ENCODE data around the gene KRTAP9-6.
"Not testable (repeated sequence)": the region's sequence is repeated elsewhere in the genome, so short reads cannot be mapped to it uniquely, and the experiment has no call there.

The KRTAP9-6 gene

GRCh38 chr17:41271858-41272257 is 6.7 kb downstream of the KRTAP9-6 start:
- no peak for DNase-seq (ENCODE audit: low read depth)

- not testable (repeated sequence) for DNase-seq (ENCODE audit: low read depth)
These were observed 10.5 kb downstream of the KRTAP9-6 start, which contains the start of gene KRTAP9-7 for GRCh38 chr17:41275648-41276190. Gene KRTAP9-7, plus strand, starts transcription at chr17:41275698. Its CDS starts 0 bp downstream, at chr17:41275698.

GRCh38 chr17:41278176-41278955 is 13.2 kb downstream of the KRTAP9-6 start:
- DNase-seq (ENCODE audit: low read depth): no peak

GRCh38 chr17:41284043-41284442 is 18.9 kb downstream of the KRTAP9-6 start:
- DNase-seq (ENCODE audit: low read depth): no peak

DNA sequence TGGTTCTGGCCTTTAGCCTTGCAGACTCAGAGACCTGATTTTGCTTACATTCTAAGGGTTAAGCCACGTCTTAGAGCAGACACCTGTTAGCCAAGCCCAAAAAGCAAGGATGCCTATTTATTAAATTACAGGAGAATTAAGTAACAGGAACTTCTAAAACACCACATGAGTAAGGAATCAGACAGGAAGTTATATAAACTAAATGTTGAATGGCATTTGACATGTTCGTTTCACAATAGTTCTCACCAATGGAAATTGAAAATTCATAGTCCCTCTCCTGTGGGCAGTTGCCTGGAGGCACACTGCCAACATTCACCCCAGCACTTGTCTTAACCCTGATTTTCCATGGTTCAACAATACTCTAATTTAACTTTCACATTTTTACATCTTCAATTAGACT is 19.4 kb downstream of the KRTAP9-6 start:
- DNase-seq (ENCODE audit: low read depth): no peak

DNA sequence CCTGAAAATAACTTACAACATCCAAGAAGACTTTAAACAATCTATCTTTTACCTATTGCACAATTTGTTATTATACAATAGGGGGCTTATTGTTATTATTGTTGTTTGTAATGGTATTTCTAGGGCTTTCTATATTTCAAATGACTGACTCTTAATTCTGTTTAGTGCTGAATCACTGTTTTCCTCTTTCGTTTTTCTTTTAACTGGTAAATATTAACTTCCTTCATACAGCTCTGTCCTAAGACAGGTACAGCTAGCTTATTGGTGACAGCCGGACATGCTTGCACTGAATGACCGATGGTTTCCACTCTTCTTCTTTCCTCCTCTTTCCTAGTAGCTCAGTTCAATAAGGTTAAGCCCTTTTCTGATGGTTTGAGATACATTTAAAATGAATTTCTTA is 21.9 kb downstream of the KRTAP9-6 start:
- DNase-seq (ENCODE audit: low read depth): no peak

DNA sequence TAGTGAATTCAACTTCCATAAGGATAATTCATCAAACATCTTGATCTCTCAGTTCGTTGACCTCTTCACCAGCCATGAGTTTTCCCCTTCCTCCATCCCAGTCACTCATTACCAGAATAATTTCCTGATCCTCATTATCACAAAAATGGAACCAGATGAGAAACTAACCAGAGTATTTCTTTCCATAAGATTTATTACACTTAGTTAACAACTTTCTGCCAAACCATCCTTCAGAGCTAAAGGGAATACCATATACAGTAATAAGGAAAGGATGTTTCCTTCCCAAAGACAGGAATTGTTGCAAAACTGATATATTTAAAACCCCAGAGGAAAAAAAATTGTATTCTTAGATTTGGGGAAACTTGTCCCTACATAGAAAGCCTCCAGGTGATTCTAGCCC is 28.8 kb downstream of the KRTAP9-6 start:
- DNase-seq (ENCODE audit: low read depth): no peak

DNA sequence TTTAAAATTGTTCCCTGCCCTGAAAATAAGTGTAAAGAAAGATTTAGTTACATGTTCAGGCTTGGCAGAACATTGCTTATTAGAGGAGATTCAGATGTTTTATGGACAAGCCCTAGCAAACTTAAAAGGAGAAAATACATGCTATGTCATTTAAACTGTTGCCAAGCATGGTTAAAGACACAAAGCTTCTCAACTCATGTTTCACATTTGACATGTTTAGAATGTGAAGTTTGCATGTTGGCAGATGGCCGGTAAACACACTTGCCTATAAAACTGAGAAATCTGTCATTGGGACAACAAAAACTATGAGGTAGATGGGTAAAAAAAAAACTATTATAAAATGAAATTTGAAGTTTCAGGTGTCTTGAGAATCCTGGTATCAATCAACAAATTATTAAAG is 31.7 kb downstream of the KRTAP9-6 start:
- no peak for DNase-seq (ENCODE audit: low read depth)

DNA sequence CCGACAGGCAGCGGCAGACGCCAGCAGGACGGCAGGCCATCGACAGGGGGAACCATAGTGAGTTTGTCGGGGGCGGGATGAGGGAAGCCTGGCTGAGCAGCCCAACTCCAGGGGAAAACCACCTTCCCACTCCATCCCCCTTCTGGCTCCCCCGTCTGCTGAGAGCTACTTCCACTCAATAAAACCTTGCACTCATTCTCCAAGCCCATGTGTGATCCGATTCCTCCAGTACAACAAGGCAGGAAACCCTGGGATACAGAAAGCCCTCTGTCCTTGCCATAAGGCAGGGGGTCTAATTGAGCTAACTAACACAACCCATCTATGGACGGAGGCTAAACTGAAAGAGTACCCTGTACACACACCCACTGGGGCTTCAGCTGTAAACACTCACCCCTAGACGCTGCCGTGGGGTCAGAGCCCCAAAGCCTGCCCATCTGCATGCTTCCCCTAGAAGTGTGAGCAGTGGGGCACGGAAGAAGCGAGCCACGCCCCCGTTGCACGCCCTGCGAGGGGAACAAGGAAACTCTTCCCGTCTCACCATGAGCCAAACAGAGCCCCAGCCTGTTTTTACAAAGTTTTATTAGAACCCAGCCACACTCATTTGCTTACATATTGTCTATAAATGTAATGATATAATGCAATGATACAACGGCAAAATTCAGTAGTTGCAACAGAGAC is 33.4 kb downstream of the KRTAP9-6 start:
- DNase-seq (ENCODE audit: low read depth): no peak

GRCh38 chr17:41301204-41301790 is 36.1 kb downstream of the KRTAP9-6 start:
- DNase-seq (ENCODE audit: low read depth): no peak

GRCh38 chr17:41301916-41302901 is 37.0 kb downstream of the KRTAP9-6 start, which contains the start of gene KRTAP29-1:
Gene KRTAP29-1, minus strand, starts transcription at chr17:41302851. Its CDS starts 0 bp downstream, at chr17:41302851.
- DNase-seq (ENCODE audit: low read depth): no peak

DNA sequence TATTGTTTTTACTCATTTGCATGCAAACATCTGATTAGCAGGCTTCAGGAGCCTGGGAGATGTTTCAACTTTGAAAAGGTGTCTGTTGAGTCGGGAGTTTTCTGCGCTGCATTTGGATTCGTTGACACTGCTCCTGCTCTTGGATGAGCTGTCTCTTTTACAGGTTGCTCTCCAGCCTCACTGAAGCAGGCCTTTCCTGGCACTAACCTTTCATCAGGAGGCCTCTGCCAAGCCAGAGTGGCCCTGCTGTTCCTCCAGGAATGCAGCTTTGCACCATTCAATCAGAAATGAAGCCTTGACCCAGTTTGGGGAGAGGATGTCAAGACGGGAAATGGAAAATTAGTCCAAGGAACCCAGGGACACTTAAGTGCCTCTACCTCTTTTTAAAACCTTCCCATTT is 37.8 kb downstream of the KRTAP9-6 start:
- no peak for DNase-seq (ENCODE audit: low read depth)

DNA sequence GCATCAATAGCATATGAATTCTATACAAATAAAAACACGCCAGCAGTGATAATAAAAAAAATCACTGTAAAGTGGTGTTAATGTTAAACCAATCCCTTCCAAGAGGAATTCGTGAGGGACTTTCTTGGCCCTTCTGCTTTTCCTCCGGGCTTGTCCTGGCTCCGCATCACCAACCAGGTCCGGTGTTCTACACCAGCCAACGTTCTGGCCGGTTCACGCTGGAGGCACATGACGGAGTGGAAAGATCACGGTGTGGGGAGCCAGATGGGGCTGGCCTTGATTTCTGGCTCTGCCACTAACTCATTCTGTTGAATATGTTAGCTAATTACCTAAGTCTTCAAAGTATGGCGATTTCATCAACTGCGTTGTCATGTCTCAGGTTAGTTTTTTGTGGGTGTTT is 38.9 kb downstream of the KRTAP9-6 start:
- no peak for DNase-seq (ENCODE audit: low read depth)

- no peak for DNase-seq (ENCODE audit: low read depth)
These were observed 42.5 kb downstream of the KRTAP9-6 start for GRCh38 chr17:41307647-41308046.

- no peak for DNase-seq (ENCODE audit: low read depth)
These were observed 43.2 kb downstream of the KRTAP9-6 start for GRCh38 chr17:41308251-41308917.

DNA sequence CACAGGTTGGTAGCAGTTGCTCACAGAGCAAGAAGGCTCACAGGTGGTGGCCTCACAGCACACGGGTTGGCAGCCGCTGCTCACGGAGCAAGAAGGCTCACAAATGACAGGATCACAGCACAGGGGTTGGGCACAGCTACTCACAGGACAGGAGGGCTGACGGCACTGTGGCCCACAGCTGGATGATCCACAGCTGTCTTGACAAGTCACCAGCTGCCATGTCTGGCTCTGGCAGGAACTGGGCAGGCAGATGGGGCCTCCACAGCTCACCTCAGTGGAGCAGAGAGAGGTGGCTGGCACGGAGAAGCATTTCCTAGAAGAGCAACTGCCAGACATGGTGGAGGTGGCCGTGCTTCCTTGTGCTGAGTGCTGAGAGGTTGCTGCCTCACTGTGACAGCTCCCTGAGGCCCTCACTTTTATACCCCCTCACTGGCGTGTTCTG is 43.8 kb downstream of the KRTAP9-6 start, which contains the start of gene KRTAP16-1:
Gene KRTAP16-1 (minus strand): TSS at position 392 of the 442 bp plus-strand sequence. CDS start 56 bp downstream, at position 336.
- DNase-seq (ENCODE audit: low read depth): no peak

GRCh38 chr17:41311111-41311510 is 45.9 kb downstream of the KRTAP9-6 start:
- no peak for DNase-seq (ENCODE audit: low read depth)

GRCh38 chr17:41315204-41315794 is 50.1 kb downstream of the KRTAP9-6 start, which contains the start of gene KRTAP17-1:
Gene KRTAP17-1, minus strand, starts transcription at chr17:41315710. Its CDS starts 60 bp downstream, at chr17:41315650.
- DNase-seq (ENCODE audit: low read depth): no peak
